ELR (cell line): ENCODE data around the gene SERPINI1.
A peak's percentile ranks its signal among the peaks of the same experiment; 100 is the strongest.

Source experiments
- DNase-seq: peaks from one replicate; pipeline ENCODE4 v3.0.0-alpha.2; 2015; ENCODE audit warnings: low read depth

The SERPINI1 gene

DNA sequence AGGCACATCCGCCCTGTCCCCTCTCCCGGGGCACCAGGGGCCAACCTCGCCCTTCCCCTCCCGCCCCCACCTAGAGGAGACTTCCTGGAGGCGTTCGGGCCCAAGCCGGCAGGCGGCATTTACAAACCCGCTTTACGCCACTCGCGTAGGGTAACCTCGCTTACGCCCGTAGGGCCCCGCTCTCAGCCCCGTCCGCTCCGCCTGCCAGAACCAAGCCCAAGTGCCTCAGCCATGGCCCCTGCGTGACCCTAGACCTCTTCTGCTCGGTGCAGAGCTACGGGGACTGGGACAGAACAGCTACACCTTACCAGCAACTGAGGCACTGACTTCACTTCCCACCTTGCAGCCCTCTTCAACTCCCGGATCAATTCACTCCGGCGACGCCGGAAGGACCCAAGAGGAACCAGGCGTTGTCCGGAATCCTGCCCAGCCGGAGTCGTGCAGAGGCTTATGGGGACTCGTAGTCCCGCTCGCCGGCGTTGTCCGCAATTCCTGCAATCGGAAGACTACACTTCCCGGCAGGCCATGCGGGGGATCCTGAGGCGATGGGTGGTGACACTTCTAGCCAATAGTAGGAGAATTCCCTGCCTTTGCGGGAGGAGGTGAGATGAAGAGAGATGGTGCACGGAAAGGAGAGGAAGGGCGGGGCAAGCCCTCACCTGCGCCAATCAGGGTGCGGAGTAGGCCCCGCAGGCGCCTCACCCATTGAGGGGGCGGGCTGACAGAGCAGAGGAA lies 856 bp upstream of the SERPINI1 start, which contains the start of gene PDCD10:
PDCD10 (minus strand) TSS at position 395 of the 735 bp plus-strand sequence. CDS start 14,735 bp downstream, outside the sequence.
- DNase-seq = peak; percentile 99

DNA sequence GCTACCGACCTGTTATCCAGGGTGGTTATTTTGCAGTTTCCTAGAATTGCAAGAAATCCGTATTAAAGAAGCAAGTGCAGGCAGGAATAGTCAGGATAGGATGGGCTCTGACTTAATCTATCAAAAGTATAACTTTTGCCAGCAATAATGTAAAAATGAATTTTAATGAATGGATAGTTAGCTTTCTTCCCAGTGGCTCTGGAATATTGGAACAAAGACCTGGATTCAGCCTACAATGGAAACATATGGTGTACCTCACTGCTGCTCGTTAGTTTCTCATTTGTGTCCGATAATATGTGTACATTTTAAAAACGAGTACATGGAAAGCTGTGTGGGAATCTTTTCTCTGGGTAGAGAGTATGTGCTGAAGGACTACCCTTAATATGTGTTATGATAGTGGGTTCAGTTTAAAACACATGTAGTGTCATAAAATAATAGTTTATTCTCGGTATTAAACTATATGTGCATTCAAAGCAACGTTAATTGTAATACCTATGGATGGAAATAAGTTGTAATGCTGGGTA lies 805 bp downstream of the SERPINI1 start:
- DNase-seq = no peak

DNA sequence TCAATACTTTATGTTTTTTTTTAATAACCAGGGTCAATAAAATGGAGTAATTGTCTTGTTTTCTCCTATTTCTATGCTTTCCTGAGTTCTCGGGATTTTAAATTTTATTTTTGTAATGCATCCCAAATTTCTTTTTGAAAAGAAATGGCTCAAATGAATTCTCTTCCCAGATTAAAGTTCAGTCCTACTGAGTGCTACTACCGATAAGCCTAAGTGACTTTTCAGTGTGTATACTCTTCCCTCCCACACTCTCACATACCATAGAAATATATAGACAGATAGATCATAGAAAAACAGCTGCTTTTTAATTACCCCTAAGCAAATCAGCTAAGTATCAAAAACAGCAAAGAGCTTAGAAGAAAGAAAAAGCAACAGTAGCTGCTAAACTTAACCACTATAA lies 1.5 kb downstream of the SERPINI1 start:
- DNase-seq = no peak

DNA sequence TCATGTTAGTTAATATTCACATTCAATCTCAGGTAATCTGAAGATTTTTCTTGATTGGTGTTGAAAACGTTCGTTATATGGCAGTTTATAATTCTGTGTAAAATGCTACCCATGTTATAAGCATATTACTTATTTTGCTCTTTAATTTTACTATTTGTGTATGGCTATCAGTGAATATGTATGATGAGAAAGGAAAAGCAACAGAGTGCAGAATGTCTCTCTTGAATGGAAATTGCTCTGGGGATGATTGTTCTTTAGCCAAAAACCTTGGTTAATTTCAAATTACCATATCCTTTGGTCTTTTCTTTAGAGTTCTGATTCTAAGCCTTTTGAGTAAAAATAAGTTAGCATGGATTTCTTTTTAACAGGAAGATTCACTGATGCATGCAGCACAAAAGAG lies 2.5 kb downstream of the SERPINI1 start:
- no peak for DNase-seq

DNA sequence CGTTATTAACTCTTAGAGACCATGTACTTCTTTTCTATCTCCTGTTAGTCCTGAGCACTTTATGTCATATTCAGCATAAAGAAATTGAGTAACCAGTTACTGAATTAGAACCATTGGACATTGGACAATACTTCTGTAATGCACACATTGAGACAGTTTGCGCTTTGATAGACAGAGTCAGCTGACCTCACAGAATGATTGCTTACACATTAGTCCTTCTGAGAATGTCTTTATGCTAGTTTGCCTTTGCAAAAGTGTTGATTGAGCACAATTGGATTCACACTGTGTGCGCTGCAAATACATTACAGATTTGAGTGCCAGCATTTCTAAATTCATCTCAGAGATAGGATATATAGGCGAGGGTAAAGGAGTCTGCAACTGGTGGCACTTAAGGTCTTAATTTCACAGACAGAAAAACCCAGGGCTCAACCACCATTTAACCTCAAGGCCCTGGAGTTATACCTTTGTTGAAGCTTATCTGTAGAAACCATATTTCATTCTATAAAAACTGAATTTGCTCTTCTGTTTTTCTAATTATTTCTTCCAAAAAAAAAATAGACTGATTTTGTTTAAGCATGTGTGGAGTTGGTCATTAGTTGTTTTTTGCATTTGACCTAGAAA lies 3.8 kb downstream of the SERPINI1 start:
- DNase-seq = no peak

DNA sequence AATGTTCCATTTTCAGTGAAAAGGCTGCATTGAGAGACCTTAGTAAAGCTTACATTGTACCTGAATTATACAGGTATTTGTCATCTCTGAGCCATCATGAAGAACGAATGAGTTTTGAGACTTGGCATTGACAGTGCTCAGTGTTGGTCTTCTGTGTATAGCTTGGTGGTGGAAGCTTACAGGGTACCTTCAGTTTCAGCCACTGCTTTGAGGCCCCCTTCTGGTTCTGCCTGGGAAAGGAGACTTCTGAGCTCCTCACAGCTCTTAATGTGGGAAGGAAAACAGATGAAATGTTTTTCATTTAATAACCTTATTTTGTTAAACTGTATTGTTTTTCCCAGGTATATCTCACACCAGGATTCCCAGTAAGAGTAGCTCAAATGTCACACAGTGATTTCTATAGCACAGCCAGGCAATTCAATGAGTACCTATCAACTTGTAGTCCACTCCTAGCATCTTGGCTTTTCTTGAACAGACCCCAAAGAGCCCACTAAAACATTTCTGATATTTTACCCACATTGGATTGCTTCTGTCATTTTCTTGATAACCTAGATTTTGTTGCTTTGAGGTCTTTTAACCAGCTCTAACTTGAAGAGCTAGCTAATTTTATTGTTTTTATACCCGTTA lies 5.6 kb downstream of the SERPINI1 start:
- peak; percentile 60 for DNase-seq

DNA sequence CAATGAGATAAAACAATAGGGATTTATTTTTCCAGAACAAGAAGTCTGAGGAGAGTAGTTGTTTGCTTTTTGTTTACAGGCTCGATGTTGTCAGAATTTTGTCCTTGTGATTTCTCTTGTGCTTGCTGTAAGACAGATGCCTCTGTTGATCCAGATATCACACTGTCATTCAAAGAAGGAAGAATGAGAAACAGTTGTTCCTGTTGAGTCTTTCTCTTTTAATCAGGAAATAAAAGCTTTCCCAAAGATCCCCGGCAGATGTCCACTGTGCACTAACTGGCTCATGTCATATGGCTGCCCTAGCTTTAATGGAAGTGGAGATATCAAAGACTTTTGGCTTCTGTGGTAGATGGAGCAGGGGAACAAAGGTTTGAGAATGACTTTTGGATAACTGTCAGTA lies 6.8 kb downstream of the SERPINI1 start:
- DNase-seq = no peak

DNA sequence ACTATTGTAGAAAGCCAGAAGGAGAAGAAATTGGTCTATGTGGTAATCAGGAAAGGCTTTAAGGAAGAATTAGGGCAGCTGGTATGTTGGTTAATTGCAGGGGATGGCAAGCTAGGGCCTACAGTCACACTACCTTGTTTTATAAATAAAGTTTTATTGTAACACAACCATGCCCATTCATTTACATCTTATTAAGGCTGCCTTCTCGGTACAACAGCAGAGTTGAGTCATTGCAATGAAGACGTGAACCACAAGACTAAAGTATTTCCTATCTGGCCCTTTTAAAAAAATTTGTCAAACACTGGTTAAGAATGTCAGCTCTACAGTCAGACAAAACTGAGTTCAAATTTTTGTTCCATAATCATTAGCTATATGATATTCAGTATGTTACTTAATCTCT lies 8.3 kb downstream of the SERPINI1 start:
- DNase-seq = peak; percentile 48

DNA sequence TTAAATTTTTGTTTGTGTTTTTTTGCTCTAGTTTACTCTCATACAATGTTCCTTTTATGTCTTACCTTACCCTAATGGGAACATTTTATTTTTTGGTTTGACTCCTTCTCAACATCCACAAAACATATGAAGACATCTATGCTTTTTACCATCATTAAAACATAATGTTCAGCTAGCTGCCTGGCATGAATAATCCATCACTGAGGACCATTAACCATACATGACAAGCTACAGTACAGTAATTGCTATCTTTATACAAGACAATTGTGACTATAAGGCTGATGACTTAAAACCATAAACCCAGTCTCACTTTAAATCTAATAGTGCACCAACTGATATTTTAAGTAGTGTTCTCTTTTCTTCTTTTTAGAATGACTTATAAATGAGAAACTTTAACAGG lies 13.7 kb downstream of the SERPINI1 start:
- DNase-seq = no peak

DNA sequence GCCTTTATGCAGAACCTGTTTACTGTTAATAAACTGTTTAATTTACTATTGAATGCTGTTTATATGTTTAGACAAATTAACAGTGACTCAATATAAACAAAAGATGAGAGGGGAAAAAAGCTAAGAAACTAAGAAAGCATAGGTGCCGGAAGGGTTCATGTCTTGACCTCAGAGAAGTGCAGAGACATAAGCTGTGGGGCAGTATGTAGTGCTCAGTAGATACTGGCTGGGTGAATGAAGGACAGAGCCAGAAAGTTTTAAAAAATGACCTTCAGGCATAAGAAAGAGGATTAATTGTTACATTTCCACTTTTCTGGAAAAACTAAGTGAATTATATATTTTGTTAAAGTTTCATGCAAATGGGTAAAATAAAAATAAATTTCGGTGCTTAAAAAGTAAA lies 14.2 kb downstream of the SERPINI1 start:
- DNase-seq = no peak

DNA sequence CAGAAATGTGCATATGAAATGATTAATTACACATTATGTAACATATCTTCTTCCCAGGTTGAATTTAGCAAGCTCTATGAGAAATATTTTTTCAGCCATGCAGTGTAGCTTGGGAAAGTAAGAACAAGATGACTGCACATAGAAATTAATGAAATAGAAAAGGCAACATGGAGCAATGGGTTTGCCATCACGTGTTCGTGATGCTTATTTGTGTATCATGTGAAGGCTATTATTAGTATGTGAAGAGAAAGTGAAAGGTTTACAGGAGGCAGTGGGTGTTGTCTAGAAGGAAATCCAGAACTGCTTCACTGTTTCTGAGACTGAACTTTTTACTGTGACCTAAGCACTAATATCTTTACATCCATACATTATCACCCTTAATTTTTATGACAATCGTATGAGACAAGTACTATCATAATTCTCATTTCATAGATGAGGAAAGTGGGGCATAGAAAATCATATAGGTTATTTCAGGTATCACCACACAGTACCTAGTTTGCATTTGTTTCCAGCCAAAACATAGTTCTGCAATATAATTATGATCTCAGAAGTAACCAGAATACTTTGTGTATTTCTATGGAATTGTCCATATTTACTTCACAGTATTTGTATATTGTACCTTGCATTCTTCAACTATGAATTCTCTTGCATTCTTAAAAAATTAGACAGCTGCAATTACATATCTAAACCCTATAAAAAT lies 14.9 kb downstream of the SERPINI1 start:
- no peak for DNase-seq

DNA sequence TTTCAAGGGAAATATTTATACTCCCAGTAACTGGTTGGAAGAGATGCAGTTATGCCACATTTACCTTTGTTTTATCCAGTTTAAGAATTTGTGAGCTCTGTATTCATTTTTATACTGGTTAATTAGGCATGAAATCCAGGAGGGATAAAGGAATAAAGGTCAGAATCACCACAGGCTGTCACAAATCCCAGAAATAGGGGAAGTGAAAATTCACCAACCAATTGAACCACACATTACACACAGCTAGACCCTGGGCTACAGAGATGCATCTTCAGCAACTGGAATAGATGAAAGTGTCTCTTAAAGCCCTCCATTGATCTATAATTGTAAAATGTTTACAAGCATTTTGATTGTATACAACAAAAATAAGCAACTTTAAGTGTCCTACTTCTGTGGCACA lies 18.5 kb downstream of the SERPINI1 start:
- no peak for DNase-seq

DNA sequence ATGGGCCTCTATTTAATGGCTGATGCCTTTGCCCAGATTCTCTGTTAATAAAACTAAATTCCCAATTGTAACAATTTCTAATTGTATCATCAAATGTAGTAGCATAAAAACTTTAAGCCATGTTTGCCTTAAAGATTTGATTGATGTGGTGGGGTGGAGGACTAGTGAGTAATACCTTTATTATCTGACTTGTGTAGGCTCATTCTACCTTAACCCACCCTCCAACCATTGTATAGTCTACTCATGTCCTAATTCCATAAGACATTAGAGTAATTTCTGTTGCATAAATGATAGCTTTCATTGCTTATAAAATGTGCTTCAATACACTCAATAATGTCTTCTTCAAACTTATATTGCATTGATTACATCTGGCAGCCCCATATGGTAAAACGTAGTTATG lies 25.8 kb downstream of the SERPINI1 start:
- DNase-seq = no peak

DNA sequence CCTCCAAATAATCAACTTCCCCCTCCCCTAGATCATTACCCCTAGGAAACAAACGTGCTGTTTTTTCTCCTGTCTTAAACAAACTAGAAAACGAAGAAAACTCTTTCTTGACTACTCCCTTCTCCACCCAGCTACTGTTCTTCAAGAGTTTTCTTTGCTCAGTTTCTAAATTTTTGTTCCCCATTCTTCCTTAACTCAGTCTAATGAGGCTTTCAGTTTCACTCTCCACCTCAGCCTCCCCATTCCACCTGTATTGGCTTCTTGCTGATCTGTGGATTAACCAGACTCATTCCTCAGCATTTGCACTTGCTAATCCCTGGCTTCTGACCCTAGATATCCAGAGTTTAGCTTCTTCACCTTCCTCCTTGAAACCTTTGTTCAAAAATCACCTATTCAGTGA lies 26.8 kb downstream of the SERPINI1 start:
- no peak for DNase-seq

DNA sequence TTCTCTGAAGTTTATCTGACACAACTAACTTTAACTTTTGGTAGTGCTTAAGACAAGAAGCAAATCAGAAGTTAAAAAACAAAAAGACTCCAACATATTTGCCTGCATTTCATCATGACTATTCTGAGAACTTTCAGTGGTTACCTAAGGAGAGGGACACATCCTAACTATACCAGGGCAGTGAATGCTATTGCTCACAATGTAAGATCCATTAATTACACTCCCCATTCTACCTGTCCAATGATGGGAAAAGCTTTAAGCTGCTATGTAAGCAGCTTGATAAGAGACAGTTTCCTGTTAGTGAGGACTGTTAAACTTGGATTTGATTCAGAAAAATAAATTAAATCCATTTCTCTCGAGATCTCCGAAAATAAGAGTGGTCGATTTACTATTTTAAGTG lies 37.5 kb downstream of the SERPINI1 start:
- no peak for DNase-seq

DNA sequence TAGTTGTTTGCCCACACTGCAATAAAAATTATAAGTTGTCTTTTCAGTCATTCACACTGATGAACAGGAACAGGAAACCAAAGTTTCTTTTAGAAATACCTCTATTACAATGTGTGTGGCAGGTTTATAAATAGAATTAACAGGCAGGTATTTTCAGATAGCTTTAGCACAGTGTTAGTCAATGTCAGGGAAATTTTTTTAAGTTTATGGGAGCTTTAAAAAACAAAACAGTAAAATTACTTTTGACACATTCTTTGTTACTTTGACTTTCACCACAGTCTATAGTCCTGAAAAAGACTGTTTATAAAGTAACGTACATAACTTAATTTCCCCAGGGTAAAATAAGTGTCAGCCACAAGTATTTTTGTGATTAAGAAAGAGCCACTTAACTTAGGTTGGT lies 38.1 kb downstream of the SERPINI1 start:
- no peak for DNase-seq

DNA sequence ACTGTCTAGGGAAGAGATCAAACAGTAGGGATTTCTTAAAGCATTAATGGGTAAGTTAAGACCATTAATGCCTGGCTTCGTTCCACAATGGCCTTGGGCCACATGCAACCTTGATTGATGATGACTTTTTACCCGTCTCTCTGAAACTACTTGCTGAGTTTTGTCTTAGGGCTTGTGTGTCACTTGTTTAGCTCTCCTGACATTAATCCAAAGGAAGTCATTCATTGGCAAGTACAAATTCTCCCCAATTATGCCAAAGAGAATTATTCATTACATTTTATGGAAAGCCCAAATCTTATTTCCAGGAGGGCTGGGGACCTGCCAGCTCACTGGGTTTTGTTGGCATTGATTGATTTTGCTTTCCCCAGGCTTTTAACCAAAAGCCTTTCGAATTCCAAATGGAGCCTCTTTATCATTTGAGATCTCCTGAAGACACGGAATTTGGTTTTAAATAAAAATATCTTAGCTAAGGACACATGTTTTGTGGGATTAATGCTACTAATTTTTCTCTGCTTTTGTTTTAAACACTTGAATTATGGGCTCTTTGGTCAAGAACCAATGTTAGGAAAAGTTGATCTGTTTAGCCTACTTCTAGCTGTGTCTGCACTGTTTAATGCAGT lies 40.7 kb downstream of the SERPINI1 start:
- DNase-seq = no peak

DNA sequence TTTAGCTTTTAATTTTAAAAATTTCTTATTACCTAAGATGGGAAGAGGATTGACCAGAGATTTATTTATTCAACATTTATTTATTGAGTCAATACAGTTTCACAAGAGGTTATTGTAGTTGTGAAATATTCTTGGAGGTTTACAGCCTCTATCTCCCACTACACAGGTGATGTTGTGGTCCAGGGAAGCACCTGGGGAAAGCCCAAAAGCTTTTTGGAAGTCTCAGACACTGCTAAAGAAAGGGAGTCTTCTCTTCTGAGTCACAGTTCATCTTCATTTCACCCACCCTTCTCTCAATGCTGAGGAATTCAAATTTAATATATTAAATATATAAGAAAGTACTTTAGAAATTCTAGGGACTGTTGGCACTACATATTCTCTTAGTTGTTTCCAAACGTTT lies 41.8 kb downstream of the SERPINI1 start:
- DNase-seq = no peak

DNA sequence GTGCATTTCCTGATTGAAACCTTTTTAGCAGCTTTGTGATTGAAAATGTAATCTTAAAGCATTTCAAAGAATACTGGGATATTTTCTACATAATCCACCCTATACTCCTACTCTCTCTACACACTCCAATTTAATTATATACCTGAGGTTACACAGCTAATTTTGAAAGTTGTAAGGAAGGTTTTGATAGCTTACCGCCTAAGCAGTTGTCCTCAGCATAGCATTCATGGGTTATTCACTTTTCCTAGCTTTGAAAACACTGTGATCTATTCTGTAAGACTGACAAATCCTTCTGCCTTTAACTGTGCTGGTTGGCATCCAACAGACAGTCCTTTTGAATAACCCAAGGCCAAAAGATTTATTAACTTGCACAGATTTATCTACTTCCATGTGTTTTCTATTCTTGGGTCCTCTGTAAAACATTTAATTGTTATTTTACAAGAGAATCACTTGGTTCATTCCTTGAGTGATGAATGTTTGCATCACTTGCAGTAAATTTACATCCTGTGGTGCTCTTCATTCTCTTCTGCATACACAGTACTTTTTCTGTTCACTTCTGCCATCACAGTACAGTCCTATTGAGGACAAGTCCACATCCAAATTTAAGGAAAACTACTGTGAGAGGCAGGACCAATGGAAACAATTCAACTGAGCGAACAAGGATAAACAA lies 44.8 kb downstream of the SERPINI1 start:
- no peak for DNase-seq

DNA sequence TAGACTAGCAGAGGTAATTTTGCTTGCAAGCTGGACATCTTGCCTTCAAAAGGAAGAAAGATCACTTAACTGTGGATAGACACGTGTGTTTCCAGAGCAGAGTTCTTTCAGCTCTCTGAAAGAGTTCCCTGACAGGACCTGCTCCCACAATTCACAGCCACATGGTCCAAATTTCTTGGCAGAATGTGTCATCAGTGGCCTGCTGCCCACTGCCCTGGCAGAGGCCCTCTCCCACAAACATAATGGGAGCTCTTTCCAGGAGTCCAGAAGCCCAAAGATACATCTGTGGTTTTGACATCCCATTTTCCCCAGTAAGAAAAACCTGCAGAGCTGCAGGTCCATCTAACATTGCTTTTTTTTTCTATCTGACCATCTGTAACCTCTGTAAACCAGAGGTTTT lies 48.3 kb downstream of the SERPINI1 start:
- no peak for DNase-seq

DNA sequence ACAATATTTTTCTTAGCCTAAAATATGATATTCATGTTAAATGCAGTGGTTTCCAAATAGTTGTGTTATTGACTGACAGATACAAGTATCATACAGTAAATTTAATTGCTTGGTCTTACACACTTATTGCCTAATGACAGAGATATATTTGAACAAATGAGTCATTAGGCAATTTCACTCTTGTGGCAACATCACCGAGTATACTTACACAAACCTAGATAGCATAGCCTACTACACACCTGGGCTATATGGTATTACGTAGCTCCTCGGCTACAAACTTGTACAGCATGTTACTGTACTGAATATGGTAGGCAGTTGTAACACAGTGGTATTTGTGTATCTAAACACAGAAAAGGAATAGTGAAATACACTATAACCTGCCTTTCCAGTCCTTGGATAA lies 50.3 kb downstream of the SERPINI1 start:
- no peak for DNase-seq

DNA sequence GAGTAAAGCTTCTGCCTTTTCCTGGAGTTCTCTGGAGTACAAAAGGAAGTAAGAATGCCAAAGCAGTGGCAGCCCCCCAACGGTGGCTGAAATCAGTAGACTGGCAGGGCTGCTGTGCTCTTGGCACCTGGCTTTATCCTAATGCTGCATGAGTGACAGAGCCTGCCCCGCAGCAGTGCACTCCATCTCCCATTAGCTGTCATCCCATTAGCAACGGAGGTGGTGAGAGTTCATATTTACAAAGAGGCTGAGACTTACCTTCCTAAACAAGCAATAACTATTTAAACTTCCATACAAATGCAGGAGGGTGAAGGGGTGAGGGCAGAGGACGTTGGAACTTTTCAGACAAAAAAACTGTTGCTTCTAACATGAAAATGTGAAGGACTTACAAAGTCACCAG lies 51.9 kb downstream of the SERPINI1 start:
- no peak for DNase-seq
